ENCODE measurements around the gene KRT4.

KRT4 gene

DNA sequence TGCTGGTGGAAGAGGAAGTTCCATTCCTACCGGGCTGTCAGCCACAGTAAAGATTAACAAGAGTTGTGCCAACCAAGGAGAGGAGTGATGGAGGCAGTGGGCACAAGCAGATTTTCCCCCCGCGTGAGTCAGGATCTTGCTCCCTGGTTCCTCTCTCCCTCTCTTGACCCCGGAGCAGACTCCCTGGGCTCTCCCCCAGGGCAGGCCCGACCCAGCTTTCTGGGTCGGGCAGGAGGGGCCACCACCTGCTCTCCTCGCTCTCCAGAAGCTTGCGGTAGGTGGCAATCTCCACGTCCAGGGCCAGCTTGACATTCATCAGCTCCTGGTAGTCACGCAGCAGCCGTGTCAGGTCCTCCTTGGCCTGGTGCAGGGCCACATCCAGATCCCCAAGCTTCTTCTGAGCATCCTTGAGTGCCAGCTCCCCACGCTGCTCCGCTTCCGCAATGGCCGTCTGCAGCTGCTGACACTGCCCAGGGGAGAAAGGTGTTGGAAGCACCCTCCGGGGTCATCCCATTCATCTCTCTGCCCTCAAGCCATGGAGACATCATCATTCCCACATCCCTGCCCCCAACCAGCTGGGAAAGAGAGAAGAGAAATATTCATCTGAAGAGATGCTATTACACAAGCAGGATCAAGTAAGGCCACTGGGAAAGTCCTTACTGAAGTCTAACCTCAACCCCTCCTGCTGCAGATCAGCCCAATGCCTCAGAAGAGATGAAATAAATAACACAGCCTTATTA, 9.0 kb upstream of the KRT4 start:
- Histone ChIP-seq H3K27me3 (ENCODE audit: control insufficient read depth, low read length) (no peaks in the 10 kb centered on the region; the same call in 1 of the 2 replicates), H3F3A (ENCODE audit: control insufficient read depth, insufficient read depth) (no peaks in the 10 kb centered on the region), H3K4me2 (ENCODE audit: low read length) (no peak overlapping the region), H4K20me1 (ENCODE audit: control insufficient read depth, insufficient read depth, low read depth, low read length) (no peaks in the 10 kb centered on the region), H3K27ac (ENCODE audit: low read depth, low read length) (no peak overlapping the region), H3K4me1 (ENCODE audit: control insufficient read depth, low read length) (no peaks in the 10 kb centered on the region), H3K36me3 (ENCODE audit: control insufficient read depth, low read length) (no peaks in the 10 kb centered on the region), H3K9me2 (replicated peaks; ENCODE audit: control insufficient read depth, low read length) (no peaks in the 10 kb centered on the region), H3K4me3 (ENCODE audit: low read length) (no peak overlapping the region), H3K79me2 (ENCODE audit: control insufficient read depth, low read length) (no peaks in the 10 kb centered on the region), H3K9me3 (ENCODE audit: control insufficient read depth, insufficient read depth, low read length) (no peaks in the 10 kb centered on the region)
- TF ChIP-seq EZH2phosphoT487 (IDR thresholded peaks at IDR 0.05; ENCODE audit: borderline replicate concordance, low read length), result no peak
- TF ChIP-seq, protein P1, sequence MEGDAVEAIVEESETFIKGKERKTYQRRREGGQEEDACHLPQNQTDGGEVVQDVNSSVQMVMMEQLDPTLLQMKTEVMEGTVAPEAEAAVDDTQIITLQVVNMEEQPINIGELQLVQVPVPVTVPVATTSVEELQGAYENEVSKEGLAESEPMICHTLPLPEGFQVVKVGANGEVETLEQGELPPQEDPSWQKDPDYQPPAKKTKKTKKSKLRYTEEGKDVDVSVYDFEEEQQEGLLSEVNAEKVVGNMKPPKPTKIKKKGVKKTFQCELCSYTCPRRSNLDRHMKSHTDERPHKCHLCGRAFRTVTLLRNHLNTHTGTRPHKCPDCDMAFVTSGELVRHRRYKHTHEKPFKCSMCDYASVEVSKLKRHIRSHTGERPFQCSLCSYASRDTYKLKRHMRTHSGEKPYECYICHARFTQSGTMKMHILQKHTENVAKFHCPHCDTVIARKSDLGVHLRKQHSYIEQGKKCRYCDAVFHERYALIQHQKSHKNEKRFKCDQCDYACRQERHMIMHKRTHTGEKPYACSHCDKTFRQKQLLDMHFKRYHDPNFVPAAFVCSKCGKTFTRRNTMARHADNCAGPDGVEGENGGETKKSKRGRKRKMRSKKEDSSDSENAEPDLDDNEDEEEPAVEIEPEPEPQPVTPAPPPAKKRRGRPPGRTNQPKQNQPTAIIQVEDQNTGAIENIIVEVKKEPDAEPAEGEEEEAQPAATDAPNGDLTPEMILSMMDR (IDR thresholded peaks at IDR 0.05; ENCODE audit: low read depth, low read length, poor library complexity, severe bottlenecking), result no peak

DNA sequence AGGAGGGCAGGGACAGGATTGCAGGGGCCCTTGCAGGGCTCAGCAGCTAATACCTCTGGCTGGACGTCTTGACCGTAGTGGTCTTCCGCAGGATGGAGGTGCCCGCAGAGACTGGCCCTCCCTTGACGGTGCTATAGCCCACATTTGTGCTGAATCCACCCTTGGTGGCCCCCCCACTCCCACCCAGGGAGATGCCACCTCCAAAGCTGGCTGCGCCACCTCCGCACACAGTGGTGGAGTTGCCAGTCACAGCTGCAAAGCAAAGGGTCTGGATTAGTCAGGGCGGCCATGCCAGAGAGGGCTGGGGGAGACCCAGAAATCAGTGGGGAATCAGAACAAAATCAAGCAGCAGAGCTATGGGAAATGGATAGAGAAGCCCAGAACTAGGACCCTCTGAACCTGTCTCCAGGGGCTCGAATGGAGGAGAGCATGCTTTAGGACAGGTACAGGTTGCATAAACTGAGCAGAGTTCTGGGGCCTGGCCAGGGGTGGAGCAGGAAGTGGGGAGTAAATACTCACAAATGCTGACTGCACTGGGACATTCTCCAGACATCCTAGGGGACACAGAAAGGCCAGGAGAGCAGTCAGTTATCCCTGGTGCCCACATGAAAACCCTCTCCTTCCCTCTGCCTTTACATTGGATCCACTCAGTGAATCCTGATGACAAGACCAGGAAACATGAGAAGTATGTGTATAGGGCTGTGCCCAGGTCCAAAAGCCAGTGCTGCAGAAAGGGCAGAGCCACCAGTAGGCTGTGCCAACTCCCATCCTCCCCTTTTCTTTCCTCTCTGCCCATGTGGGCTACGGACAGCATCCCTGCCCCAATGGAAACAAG, 8.1 kb upstream of the KRT4 start:
- no peaks in the 10 kb centered on the region for H4K20me1 ChIP-seq (ENCODE audit: control insufficient read depth, insufficient read depth, low read depth, low read length)
- no peaks in the 10 kb centered on the region for H3K9me3 ChIP-seq (ENCODE audit: control insufficient read depth, insufficient read depth, low read length)
- no peaks in the 10 kb centered on the region for H3K9me2 ChIP-seq (replicated peaks; ENCODE audit: control insufficient read depth, low read length)
- no peaks in the 10 kb centered on the region for H3K4me1 ChIP-seq (ENCODE audit: control insufficient read depth, low read length)
- H3K36me3 ChIP-seq (ENCODE audit: control insufficient read depth, low read length), result no peaks in the 10 kb centered on the region
- H3K27me3 ChIP-seq (ENCODE audit: control insufficient read depth, low read length), result no peaks in the 10 kb centered on the region; the same call in 1 of the 2 replicates
- no peaks in the 10 kb centered on the region for H3K79me2 ChIP-seq (ENCODE audit: control insufficient read depth, low read length)
- no peak overlapping the region for H3K4me2 ChIP-seq (ENCODE audit: low read length)
- H3K4me3 ChIP-seq (ENCODE audit: low read length), result no peak overlapping the region
- TF ChIP-seq EZH2phosphoT487 (IDR thresholded peaks at IDR 0.05; ENCODE audit: borderline replicate concordance, low read length), result no peak
- TF ChIP-seq, protein P1 (IDR thresholded peaks at IDR 0.05; ENCODE audit: low read depth, low read length, poor library complexity, severe bottlenecking), result no peak
- H3K27ac ChIP-seq (ENCODE audit: low read depth, low read length), result no peak overlapping the region
- no peaks in the 10 kb centered on the region for H3F3A ChIP-seq (ENCODE audit: control insufficient read depth, insufficient read depth)

DNA sequence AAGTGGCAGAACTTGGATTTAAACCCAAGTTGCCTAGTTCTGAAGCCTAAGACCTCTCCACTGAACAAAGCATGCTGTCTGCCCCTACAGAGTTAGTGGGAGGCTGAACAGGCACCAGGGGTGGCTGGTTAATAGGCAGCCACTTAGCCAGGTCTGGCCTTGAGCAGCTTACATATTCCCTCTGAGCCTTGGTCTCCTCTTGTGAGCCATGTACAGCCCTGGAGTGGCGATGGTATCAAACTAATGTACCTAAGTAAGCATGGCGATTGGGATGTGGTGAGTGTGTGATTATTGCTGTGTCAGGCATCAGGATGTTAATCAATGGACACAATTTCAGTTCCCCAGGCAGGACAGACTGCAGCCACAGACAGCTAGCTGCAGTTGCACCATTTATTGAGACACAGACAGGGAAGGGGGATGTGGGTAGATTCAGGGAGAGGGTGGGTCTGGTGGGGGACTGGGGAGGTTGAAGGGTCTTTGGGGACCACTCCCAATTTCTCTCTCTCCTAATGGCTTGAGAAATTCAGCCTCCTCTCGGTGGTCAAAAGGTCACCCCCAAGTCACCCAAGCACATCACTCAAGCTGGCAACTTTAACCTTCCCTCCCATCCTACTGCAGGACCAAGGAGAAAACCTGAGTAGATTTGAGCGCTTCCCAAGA, 7.3 kb upstream of the KRT4 start:
- TF ChIP-seq, protein P1 (IDR thresholded peaks at IDR 0.05; ENCODE audit: low read depth, low read length, poor library complexity, severe bottlenecking), result no peak
- TF ChIP-seq EZH2phosphoT487 (IDR thresholded peaks at IDR 0.05; ENCODE audit: borderline replicate concordance, low read length), result no peak
- Histone ChIP-seq H3K27ac (ENCODE audit: low read depth, low read length) (no peak overlapping the region), H3K36me3 (ENCODE audit: control insufficient read depth, low read length) (no peaks in the 10 kb centered on the region), H4K20me1 (ENCODE audit: control insufficient read depth, insufficient read depth, low read depth, low read length) (no peaks in the 10 kb centered on the region), H3K27me3 (ENCODE audit: control insufficient read depth, low read length) (no peaks in the 10 kb centered on the region; the same call in 1 of the 2 replicates), H3K9me2 (replicated peaks; ENCODE audit: control insufficient read depth, low read length) (no peaks in the 10 kb centered on the region), H3K79me2 (ENCODE audit: control insufficient read depth, low read length) (no peaks in the 10 kb centered on the region), H3K9me3 (ENCODE audit: control insufficient read depth, insufficient read depth, low read length) (no peaks in the 10 kb centered on the region), H3K4me2 (ENCODE audit: low read length) (no peak overlapping the region), H3F3A (ENCODE audit: control insufficient read depth, insufficient read depth) (no peaks in the 10 kb centered on the region), H3K4me1 (ENCODE audit: control insufficient read depth, low read length) (no peaks in the 10 kb centered on the region), H3K4me3 (ENCODE audit: low read length) (no peak overlapping the region)
